Measurements from ENCODE around the gene PRDM16. TPM values are rescaled to one million over a fixed set of nuclear protein-coding genes. Genes with fewer than 3 reads are reported as not detected.

Gene PRDM16
- total and polyA plus RNA-seq, 2 experiments from 2014 or later = 41.8 to 55.8 TPM

- Histone ChIP-seq H3K4me1 (ENCODE audit: low read depth) (peaks cover 11% of the 10 kb centered on the region), H3K27ac (no peak overlapping the region), H3K9me3 (ENCODE audit: low read depth) (no peaks in the 10 kb centered on the region), H3K36me3 (no peaks in the 10 kb centered on the region), H3K27me3 (no peaks in the 10 kb centered on the region), H3K4me3 (no peak overlapping the region)
- DNase-seq (ENCODE audit: low read depth in 1 of 2, low spot score in 1 of 2) = no peak
- TF ChIP-seq CTCF (IDR thresholded peaks at IDR 0.05; ENCODE audit: low read depth, low read length) = no peak
Observed at GRCh38 chr1:3082571-3083516, 13.8 kb downstream of the PRDM16 start.

GRCh38 chr1:3084154-3084553 is 15.2 kb downstream of the PRDM16 start:
- Histone ChIP-seq H3K9me3 (ENCODE audit: low read depth) (no peaks in the 10 kb centered on the region), H3K27ac (no peak overlapping the region), H3K36me3 (no peaks in the 10 kb centered on the region), H3K4me3 (no peak overlapping the region), H3K4me1 (ENCODE audit: low read depth) (peaks cover 11% of the 10 kb centered on the region), H3K27me3 (no peaks in the 10 kb centered on the region)
- no peak for DNase-seq (ENCODE audit: low read depth in 1 of 2, low spot score in 1 of 2)
- TF ChIP-seq CTCF (IDR thresholded peaks at IDR 0.05; ENCODE audit: low read depth, low read length) = no peak

GRCh38 chr1:3084726-3085125 is 15.7 kb downstream of the PRDM16 start:
- DNase-seq (ENCODE audit: low read depth in 1 of 2, low spot score in 1 of 2) = no peak
- Histone ChIP-seq H3K27ac (no peak overlapping the region), H3K9me3 (ENCODE audit: low read depth) (no peaks in the 10 kb centered on the region), H3K36me3 (no peaks in the 10 kb centered on the region), H3K4me1 (ENCODE audit: low read depth) (peaks cover 7% of the 10 kb centered on the region), H3K27me3 (no peaks in the 10 kb centered on the region), H3K4me3 (no peak overlapping the region)
- no peak for TF ChIP-seq CTCF (IDR thresholded peaks at IDR 0.05; ENCODE audit: low read depth, low read length)

- Histone ChIP-seq H3K9me3 (ENCODE audit: low read depth) (no peaks in the 10 kb centered on the region), H3K4me1 (ENCODE audit: low read depth) (peaks cover 5% of the 10 kb centered on the region), H3K4me3 (no peak overlapping the region), H3K27me3 (no peaks in the 10 kb centered on the region), H3K27ac (no peak overlapping the region), H3K36me3 (no peaks in the 10 kb centered on the region)
- no peak for DNase-seq (ENCODE audit: low read depth in 1 of 2, low spot score in 1 of 2)
- TF ChIP-seq CTCF (IDR thresholded peaks at IDR 0.05; ENCODE audit: low read depth, low read length) = no peak
Observed at GRCh38 chr1:3085721-3086120, 16.7 kb downstream of the PRDM16 start.

- no peaks in the 10 kb centered on the region for H3K36me3 ChIP-seq
- H3K4me3 ChIP-seq = no peak overlapping the region
- no peak for TF ChIP-seq CTCF (IDR thresholded peaks at IDR 0.05; ENCODE audit: low read depth, low read length)
- no peaks in the 10 kb centered on the region for H3K27me3 ChIP-seq
- no peaks in the 10 kb centered on the region for H3K9me3 ChIP-seq (ENCODE audit: low read depth)
- H3K27ac ChIP-seq = no peak overlapping the region
- H3K4me1 ChIP-seq (ENCODE audit: low read depth) = peaks cover 5% of the 10 kb centered on the region
- DNase-seq (ENCODE audit: low read depth in 1 of 2, low spot score in 1 of 2) = no peak
Observed at GRCh38 chr1:3086272-3086974, 17.4 kb downstream of the PRDM16 start.

Measured in cardiac muscle cell (in vitro differentiated cells and primary cell).